Peyer's patch (tissue), 4 donors: ENCODE data around the gene THAP5.

Experiments
- POLR2A ChIP-seq, 2 donors: fragments of 450-650 bp; IDR thresholded peaks; one replicate each; pipeline ENCODE4 v1.5.1; 2017; ENCODE audit warnings: antibody characterized with exemption in 2 of 2, mild to moderate bottlenecking in 2 of 2, moderate library complexity in 2 of 2
- TF ChIP-seq, protein P1 (sequence below), 6 experiments: fragments of 450-650 bp in 4 of 6; fragments of 200-600 bp in 2 of 6; sonication (generic) in 1 of 6; IDR thresholded peaks; one replicate each; pipeline ENCODE4 v1.5.1; 2017 to 2019; ENCODE audit warnings: antibody characterized with exemption in 6 of 6, mild to moderate bottlenecking in 3 of 6, moderate library complexity in 1 of 6

DNA sequence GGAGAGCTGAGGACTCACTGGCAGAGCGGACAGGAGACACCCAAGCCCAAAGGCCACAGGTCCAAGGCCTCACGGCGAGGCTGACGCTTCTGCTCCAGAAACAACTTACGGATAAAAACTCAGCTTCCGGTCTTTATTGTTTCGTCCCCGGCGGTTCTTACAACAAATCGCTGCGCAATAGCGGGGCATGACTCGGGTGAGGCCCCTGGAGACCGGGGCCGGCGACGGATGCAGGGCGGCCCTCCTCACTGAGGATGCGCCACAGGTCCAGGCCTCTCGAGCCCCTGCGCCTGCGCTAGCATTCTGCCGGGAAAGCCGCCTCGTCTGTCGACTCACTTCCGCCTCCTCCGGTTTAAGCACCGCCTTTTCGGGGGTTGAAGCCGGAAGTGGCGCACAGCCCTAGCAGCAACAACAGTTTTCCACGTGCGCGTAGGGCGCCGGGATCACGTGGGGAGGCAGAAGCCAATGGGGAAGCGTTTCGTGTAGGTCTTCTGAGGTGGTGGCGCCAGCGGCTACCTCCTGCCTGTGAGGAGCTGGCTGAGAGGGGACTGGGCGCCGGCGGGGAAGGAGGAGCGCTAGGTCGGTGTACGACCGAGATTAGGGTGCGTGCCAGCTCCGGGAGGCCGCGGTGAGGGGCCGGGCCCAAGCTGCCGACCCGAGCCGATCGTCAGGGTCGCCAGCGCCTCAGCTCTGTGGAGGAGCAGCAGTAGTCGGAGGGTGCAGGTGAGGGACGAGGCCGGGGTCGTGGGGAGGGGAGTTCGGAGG, at the start of gene THAP5, which contains the start of gene DNAJB9:
- TF ChIP-seq, protein P1, sequence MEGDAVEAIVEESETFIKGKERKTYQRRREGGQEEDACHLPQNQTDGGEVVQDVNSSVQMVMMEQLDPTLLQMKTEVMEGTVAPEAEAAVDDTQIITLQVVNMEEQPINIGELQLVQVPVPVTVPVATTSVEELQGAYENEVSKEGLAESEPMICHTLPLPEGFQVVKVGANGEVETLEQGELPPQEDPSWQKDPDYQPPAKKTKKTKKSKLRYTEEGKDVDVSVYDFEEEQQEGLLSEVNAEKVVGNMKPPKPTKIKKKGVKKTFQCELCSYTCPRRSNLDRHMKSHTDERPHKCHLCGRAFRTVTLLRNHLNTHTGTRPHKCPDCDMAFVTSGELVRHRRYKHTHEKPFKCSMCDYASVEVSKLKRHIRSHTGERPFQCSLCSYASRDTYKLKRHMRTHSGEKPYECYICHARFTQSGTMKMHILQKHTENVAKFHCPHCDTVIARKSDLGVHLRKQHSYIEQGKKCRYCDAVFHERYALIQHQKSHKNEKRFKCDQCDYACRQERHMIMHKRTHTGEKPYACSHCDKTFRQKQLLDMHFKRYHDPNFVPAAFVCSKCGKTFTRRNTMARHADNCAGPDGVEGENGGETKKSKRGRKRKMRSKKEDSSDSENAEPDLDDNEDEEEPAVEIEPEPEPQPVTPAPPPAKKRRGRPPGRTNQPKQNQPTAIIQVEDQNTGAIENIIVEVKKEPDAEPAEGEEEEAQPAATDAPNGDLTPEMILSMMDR (IDR thresholded peaks at IDR 0.05): no peak
- peak; percentile 91 to 97 for TF ChIP-seq POLR2A (IDR thresholded peaks at IDR 0.05)
